Peyer's patch (tissue), 4 donors: ENCODE data around the gene PIPOX. TPM values are rescaled to one million over a fixed set of nuclear protein-coding genes. Genes with fewer than 3 reads are reported as not detected.

Experiments
- DNase-seq, 3 donors: peaks; one replicate each; pipeline ENCODE4 v3.0.0-alpha.2; 2017 to 2019
- H3K27ac ChIP-seq, 4 donors: fragments of 200-600 bp; sonication (generic); one replicate each; pipeline ENCODE4 v1.5.1; 2016 to 2019
- H3K27me3 ChIP-seq, 2 donors: fragments of 200-600 bp; sonication (generic); one replicate each; pipeline ENCODE4 v1.5.1; 2019
- H3K36me3 ChIP-seq, 3 donors: fragments of 200-600 bp; sonication (generic); one replicate each; pipeline ENCODE4 v1.5.1; 2016 to 2019
- H3K4me1 ChIP-seq, 4 donors: fragments of 200-600 bp; sonication (generic); one replicate each; pipeline ENCODE4 v1.5.1; 2016 to 2019
- H3K4me3 ChIP-seq, 4 donors: fragments of 200-600 bp; sonication (generic); 1 replicate in 3 of 4; 2 replicates in 1 of 4; pipeline ENCODE4 v1.5.1; 2016 to 2019; ENCODE audit warnings: mild to moderate bottlenecking in 1 of 4
- H3K9me3 ChIP-seq, 4 donors: fragments of 200-600 bp; sonication (generic); one replicate each; pipeline ENCODE4 v1.5.1; 2016 to 2019; ENCODE audit warnings: mild to moderate bottlenecking in 1 of 4
- POLR2A ChIP-seq, 2 donors: fragments of 450-650 bp; IDR thresholded peaks; one replicate each; pipeline ENCODE4 v1.5.1; 2017; ENCODE audit warnings: antibody characterized with exemption in 2 of 2, mild to moderate bottlenecking in 2 of 2, moderate library complexity in 2 of 2
- total RNA-seq, 4 donors: library from RNA; depleted of rRNA; stranded (reverse); fragments of >200 nt; gene quantifications; one replicate each; pipeline ENCODE4 v1.1.0, GENCODE V29; 2016
- TF ChIP-seq, protein P1 (sequence below), 6 experiments: fragments of 450-650 bp in 4 of 6; fragments of 200-600 bp in 2 of 6; sonication (generic) in 1 of 6; IDR thresholded peaks; one replicate each; pipeline ENCODE4 v1.5.1; 2017 to 2019; ENCODE audit warnings: antibody characterized with exemption in 6 of 6, mild to moderate bottlenecking in 3 of 6, moderate library complexity in 1 of 6

PIPOX gene
- total RNA-seq, 4 donors from 2014 or later: 3.2 to 5.2 (median 4.8) TPM; not detected in 1

DNA sequence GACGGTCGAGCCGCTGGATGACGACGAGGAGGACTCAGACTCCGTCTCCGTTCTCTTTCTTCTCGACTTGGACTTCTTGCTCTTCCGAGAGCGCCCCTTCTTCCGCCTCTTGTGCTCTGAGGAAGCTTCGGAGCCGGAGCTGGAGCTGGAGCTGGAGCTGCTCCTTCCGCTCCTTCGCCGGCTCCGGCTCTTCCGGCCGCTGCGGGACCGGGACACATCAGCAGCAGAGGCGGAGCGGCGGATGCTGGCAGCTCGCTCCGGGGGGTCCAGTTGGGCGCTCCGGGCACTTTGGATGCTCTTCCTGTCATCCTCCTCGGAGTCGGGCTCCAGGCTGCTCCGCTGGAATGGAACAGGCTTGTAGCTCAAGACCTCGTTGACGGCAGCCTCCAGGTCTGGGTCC is 36.9 kb downstream of the PIPOX start:
- Histone ChIP-seq H3K27me3 (no peaks in the 10 kb centered on the region), H3K36me3 (peaks cover 0 to 66% (median 0%) of the 10 kb centered on the region in 3 donors), H3K4me1 (no peaks in the 10 kb centered on the region), H3K27ac (no peak overlapping the region), H3K4me3 (no peak overlapping the region), H3K9me3 (no peaks in the 10 kb centered on the region)
- no peak for DNase-seq
- TF ChIP-seq, protein P1, sequence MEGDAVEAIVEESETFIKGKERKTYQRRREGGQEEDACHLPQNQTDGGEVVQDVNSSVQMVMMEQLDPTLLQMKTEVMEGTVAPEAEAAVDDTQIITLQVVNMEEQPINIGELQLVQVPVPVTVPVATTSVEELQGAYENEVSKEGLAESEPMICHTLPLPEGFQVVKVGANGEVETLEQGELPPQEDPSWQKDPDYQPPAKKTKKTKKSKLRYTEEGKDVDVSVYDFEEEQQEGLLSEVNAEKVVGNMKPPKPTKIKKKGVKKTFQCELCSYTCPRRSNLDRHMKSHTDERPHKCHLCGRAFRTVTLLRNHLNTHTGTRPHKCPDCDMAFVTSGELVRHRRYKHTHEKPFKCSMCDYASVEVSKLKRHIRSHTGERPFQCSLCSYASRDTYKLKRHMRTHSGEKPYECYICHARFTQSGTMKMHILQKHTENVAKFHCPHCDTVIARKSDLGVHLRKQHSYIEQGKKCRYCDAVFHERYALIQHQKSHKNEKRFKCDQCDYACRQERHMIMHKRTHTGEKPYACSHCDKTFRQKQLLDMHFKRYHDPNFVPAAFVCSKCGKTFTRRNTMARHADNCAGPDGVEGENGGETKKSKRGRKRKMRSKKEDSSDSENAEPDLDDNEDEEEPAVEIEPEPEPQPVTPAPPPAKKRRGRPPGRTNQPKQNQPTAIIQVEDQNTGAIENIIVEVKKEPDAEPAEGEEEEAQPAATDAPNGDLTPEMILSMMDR (IDR thresholded peaks at IDR 0.05): no peak
- no peak for TF ChIP-seq POLR2A (IDR thresholded peaks at IDR 0.05)

DNA sequence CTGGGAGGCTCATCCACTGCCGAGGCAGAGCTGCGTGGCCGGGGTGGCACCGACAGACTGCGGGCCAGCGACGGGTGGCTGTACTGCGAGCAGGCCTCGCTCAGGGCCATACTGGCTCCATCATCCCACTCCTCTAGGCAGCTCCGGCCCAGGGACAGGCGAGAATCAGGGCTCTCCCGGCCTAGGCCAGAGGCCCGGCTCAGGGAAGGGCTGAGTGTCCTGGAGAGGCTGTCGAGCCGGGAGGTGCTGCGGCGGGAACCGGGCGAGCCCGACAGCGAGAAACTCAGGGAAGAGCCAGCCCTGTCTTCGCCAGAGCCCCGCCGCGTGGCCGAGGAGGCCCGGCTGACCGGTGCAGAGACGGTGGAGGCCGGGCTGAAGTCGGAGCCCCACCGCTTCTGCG is 37.4 kb downstream of the PIPOX start:
- TF ChIP-seq, protein P1 (IDR thresholded peaks at IDR 0.05): no peak
- TF ChIP-seq POLR2A (IDR thresholded peaks at IDR 0.05): no peak
- no peak for DNase-seq
- Histone ChIP-seq H3K36me3 (peaks cover 0 to 71% (median 0%) of the 10 kb centered on the region in 3 donors), H3K9me3 (no peaks in the 10 kb centered on the region), H3K27ac (no peak overlapping the region), H3K4me1 (no peaks in the 10 kb centered on the region), H3K27me3 (no peaks in the 10 kb centered on the region), H3K4me3 (no peak overlapping the region)

DNA sequence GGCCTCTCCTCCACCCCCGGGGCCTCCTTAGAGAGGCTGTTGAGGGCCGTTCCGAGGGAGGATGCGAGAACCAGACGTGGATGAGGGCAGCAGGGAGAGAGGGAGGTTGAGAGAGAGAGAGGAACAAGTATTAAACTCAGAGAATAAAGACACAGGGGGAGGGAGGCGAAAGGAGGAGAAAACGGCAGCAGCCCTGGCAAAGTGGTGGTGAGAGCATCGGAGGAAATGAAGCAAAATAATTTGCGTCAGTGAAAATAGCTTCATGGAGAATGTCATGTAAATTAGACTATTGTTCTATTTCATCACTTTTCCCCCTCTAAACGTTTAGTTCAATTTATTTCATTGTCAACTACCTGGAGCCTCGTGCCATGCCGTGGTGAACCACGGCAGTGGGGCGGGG is 38.0 kb downstream of the PIPOX start:
- Histone ChIP-seq H3K9me3 (no peaks in the 10 kb centered on the region), H3K4me1 (no peaks in the 10 kb centered on the region), H3K4me3 (no peak overlapping the region), H3K27ac (no peak overlapping the region), H3K36me3 (peaks cover 0 to 77% (median 0%) of the 10 kb centered on the region in 3 donors), H3K27me3 (no peaks in the 10 kb centered on the region)
- TF ChIP-seq POLR2A (IDR thresholded peaks at IDR 0.05): no peak
- TF ChIP-seq, protein P1 (IDR thresholded peaks at IDR 0.05): no peak
- no peak for DNase-seq

DNA sequence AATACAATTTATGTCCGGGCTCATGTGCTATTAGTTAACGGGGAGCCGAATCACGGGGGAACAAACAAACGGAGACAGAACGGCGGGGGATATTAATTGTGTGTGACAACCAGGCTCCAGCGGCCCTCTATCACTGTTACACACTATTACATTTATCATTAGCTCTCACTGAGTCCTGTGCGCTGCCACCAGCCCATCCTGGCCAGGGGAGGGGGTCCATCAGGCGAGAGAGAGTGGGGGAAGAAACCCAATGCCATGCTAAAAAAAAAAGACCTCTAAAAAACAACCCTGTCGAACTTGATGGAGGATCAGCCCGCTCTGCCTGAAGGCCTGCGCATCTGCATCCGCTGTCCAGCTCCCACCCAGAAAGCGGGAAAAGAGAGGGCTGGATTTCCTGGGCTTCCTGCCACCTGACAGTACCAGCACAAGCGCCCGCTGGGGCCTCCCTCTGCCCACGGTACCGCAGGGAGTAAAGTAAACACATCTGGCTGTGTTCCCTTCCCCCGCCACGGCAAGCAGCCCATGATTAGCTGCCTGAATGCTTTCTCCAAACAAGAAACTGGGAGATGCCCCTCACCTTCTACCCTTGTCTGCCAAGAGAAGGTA is 41.7 kb downstream of the PIPOX start:
- Histone ChIP-seq H3K36me3 (peaks cover 0 to 94% (median 0%) of the 10 kb centered on the region in 3 donors), H3K4me3 (no peak overlapping the region), H3K9me3 (no peaks in the 10 kb centered on the region), H3K27ac (no peak overlapping the region), H3K4me1 (no peaks in the 10 kb centered on the region), H3K27me3 (no peaks in the 10 kb centered on the region)
- DNase-seq: no peak
- no peak for TF ChIP-seq POLR2A (IDR thresholded peaks at IDR 0.05)
- TF ChIP-seq, protein P1 (IDR thresholded peaks at IDR 0.05): no peak

DNA sequence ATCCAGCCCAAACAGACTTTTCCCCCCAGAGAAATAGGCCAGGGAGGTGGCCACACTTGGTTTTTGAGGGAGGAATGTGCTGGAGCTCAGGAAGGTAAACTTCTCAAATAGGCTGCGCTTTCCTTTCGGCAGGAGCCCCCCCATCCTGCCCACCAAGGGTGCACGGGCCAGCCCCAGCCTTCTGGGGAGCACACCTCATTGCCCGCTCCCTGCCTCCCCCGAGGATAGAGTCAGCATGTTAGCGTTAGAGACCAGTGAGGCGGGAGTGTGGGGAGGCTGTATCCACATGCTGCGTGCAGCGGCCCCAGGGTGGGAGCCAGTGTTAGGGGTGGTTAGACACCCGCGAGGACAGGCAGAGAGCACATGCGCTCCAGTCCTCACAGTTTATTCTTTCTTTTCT is 42.3 kb downstream of the PIPOX start:
- peaks cover 0 to 94% (median 0%) of the 10 kb centered on the region in 3 donors for H3K36me3 ChIP-seq
- no peak for TF ChIP-seq POLR2A (IDR thresholded peaks at IDR 0.05)
- TF ChIP-seq, protein P1 (IDR thresholded peaks at IDR 0.05): no peak
- H3K4me3 ChIP-seq: no peak overlapping the region
- H3K4me1 ChIP-seq: no peaks in the 10 kb centered on the region
- H3K27me3 ChIP-seq: no peaks in the 10 kb centered on the region
- DNase-seq: no peak
- no peak overlapping the region for H3K27ac ChIP-seq
- H3K9me3 ChIP-seq: no peaks in the 10 kb centered on the region
